ENCODE measurements around the gene GAK.

DNA sequence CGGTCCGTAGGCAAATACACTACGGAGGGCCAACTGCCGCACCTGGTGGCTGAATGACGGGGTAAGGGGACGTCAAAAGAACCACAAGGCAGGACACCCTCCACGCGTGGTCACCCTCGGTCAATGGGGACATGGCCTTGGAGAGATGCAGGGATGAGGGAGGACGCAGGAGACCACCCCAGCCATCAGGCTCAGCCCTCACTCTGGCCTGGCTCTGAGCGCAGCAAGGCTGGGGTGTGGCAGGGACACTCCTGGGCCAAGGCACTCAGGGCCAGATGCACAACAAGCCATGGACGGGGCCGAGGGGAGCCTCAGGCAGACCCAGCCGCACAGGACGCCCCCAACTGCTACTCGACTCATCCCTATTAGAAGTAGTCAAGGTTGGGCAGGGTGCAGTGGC is 36.5 kb downstream of the GAK start:
- TF ChIP-seq, protein P1, sequence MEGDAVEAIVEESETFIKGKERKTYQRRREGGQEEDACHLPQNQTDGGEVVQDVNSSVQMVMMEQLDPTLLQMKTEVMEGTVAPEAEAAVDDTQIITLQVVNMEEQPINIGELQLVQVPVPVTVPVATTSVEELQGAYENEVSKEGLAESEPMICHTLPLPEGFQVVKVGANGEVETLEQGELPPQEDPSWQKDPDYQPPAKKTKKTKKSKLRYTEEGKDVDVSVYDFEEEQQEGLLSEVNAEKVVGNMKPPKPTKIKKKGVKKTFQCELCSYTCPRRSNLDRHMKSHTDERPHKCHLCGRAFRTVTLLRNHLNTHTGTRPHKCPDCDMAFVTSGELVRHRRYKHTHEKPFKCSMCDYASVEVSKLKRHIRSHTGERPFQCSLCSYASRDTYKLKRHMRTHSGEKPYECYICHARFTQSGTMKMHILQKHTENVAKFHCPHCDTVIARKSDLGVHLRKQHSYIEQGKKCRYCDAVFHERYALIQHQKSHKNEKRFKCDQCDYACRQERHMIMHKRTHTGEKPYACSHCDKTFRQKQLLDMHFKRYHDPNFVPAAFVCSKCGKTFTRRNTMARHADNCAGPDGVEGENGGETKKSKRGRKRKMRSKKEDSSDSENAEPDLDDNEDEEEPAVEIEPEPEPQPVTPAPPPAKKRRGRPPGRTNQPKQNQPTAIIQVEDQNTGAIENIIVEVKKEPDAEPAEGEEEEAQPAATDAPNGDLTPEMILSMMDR (IDR thresholded peaks at IDR 0.05; ENCODE audit: poor library complexity), result no peak
- TF ChIP-seq EZH2 (IDR thresholded peaks at IDR 0.05; ENCODE audit: borderline replicate concordance) (no peak), EZH2phosphoT487 (IDR thresholded peaks at IDR 0.05; ENCODE audit: low read depth, severe bottlenecking, unreplicated experiment) (no peak)

Measured in hepatocyte (in vitro differentiated cells).